ENCODE measurements around the gene TMEM9. TPM values are rescaled to one million over a fixed set of nuclear protein-coding genes. Genes with fewer than 3 reads are reported as not detected.

Gene TMEM9
- total and polyA plus RNA-seq, 2 donors (not counting 3 experiments of a cell fraction or from before 2014, with no cell fraction given), result 39.3 to 96.1 TPM

GRCh38 chr1:201153474-201154388 lies 543 bp downstream of the TMEM9 start:
- DNase-seq (ENCODE audit: low read depth, low spot score) (no peak), FAIRE-seq (no peak)
- no peak for TF ChIP-seq CTCF (IDR thresholded peaks at IDR 0.05; ENCODE audit: extremely low read depth in 1 of 2, insufficient read depth in 1 of 2, low read depth in 1 of 2, low read length in 2 of 2)
- TF ChIP-seq FOS (IDR thresholded peaks at IDR 0.05; ENCODE audit: borderline replicate concordance, insufficient read depth, low read length), result no peak
- BruUV-seq (replicated peaks), result TSS peak; percentile 32
- Histone ChIP-seq H3K9ac (replicated peaks; ENCODE audit: extremely low read depth, insufficient read depth, low read length) (peak overlapping the region; percentile 62), H3K27me3 (ENCODE audit: control insufficient read depth in 2 of 2, insufficient read depth in 2 of 2, low read length in 2 of 2) (peaks cover 14 to 21% of the 10 kb centered on the region in 2 experiments), H3K4me3 (replicated peaks in 1 of 3; ENCODE audit: insufficient read depth in 1 of 3, low read depth in 1 of 3, low read length in 3 of 3) (peak overlapping the region; percentile 42 to 56 (median 51)), H3K79me2 (ENCODE audit: control insufficient read depth, insufficient read depth, low read length) (no peaks in the 10 kb centered on the region), H3K36me3 (ENCODE audit: control insufficient read depth in 2 of 2, extremely low read depth in 1 of 2, insufficient read depth in 2 of 2, low read length in 2 of 2) (peaks cover 3 to 6% of the 10 kb centered on the region in 2 experiments), H3K9me3 (replicated peaks; ENCODE audit: control insufficient read depth, insufficient read depth, low read length) (no peaks in the 10 kb centered on the region), H3K9me1 (replicated peaks; ENCODE audit: control insufficient read depth, extremely low read depth, insufficient read depth, low read length) (no peaks in the 10 kb centered on the region), H3K4me2 (ENCODE audit: insufficient read depth, low read length) (peak overlapping the region; percentile 40), H2AFZ (ENCODE audit: low read depth, low read length) (peak overlapping the region; percentile 58), H4K20me1 (replicated peaks; ENCODE audit: control insufficient read depth, extremely low read depth, insufficient read depth, low read length) (no peaks in the 10 kb centered on the region), H3K4me1 (ENCODE audit: control insufficient read depth, extremely low read depth, insufficient read depth, low read length) (peaks cover 8% of the 10 kb centered on the region), H3K27ac (ENCODE audit: insufficient read depth, low read depth, low read length) (no peak overlapping the region)
- intact Hi-C loops (cut with micrococcal nuclease) (loop anchor here (1.0 kb wide), 1 partner anchor 17 kb away; no protein-coding TSS in a partner anchor), dilution Hi-C loops (cut with MboI; ENCODE audit: extremely low pct_ligation_motif_present, low sequenced_read_pairs) (no loop called here)
- CTCF ChIA-PET, result interaction anchor here (0.8 to 2.8 kb wide), 8 partner anchors 8 to 182 kb away, joined by 3 to 15 read pairs (median 4); no protein-coding TSS in a partner anchor
- POLR2A ChIA-PET, result interaction anchor here (0.6 kb wide), 1 partner anchor 484 kb away, joined by 3 read pairs; the partner anchor contains the start of gene DDX59

GRCh38 chr1:201149400-201149799 lies 4.9 kb downstream of the TMEM9 start:
- Histone ChIP-seq H2AFZ (ENCODE audit: low read depth, low read length) (no peak overlapping the region), H3K9me1 (replicated peaks; ENCODE audit: control insufficient read depth, extremely low read depth, insufficient read depth, low read length) (no peaks in the 10 kb centered on the region), H3K9ac (replicated peaks; ENCODE audit: extremely low read depth, insufficient read depth, low read length) (no peak overlapping the region), H4K20me1 (replicated peaks; ENCODE audit: control insufficient read depth, extremely low read depth, insufficient read depth, low read length) (no peaks in the 10 kb centered on the region), H3K9me3 (replicated peaks; ENCODE audit: control insufficient read depth, insufficient read depth, low read length) (no peaks in the 10 kb centered on the region), H3K27ac (ENCODE audit: insufficient read depth, low read depth, low read length) (no peak overlapping the region), H3K36me3 (ENCODE audit: control insufficient read depth in 2 of 2, extremely low read depth in 1 of 2, insufficient read depth in 2 of 2, low read length in 2 of 2) (peaks cover 6 to 24% of the 10 kb centered on the region in 2 experiments), H3K4me2 (ENCODE audit: insufficient read depth, low read length) (no peak overlapping the region), H3K4me1 (ENCODE audit: control insufficient read depth, extremely low read depth, insufficient read depth, low read length) (peaks cover 5% of the 10 kb centered on the region), H3K4me3 (replicated peaks in 1 of 3; ENCODE audit: insufficient read depth in 1 of 3, low read depth in 1 of 3, low read length in 3 of 3) (no peak overlapping the region), H3K79me2 (ENCODE audit: control insufficient read depth, insufficient read depth, low read length) (no peaks in the 10 kb centered on the region), H3K27me3 (ENCODE audit: control insufficient read depth in 2 of 2, insufficient read depth in 2 of 2, low read length in 2 of 2) (no peaks in the 10 kb centered on the region)
- FAIRE-seq, result no peak
- peak; percentile 29 for DNase-seq (ENCODE audit: low read depth, low spot score)
- dilution Hi-C loops (cut with MboI; ENCODE audit: extremely low pct_ligation_motif_present, low sequenced_read_pairs) (no loop called here), intact Hi-C loops (cut with micrococcal nuclease) (loop anchor here (1.0 kb wide), 2 partner anchors 36 to 74 kb away; no protein-coding TSS in a partner anchor)
- ChIA-PET POLR2A (no interaction called here), CTCF (interaction anchor here (0.9 to 2.9 kb wide), 9 partner anchors 10 to 212 kb away, joined by 3 to 18 read pairs (median 6); no protein-coding TSS in a partner anchor)
- no TSS peak for BruUV-seq (replicated peaks)
- TF ChIP-seq EZH2 (IDR thresholded peaks at IDR 0.05; ENCODE audit: borderline replicate concordance, low read depth, low read length, severe bottlenecking), result no peak
- no peak for TF ChIP-seq POLR2AphosphoS5 (IDR thresholded peaks at IDR 0.05; ENCODE audit: insufficient read depth, low read depth, low read length)
- peak in 1 of 2 donors; percentile 30 for TF ChIP-seq CTCF (IDR thresholded peaks at IDR 0.05; ENCODE audit: extremely low read depth in 1 of 2, insufficient read depth in 1 of 2, low read depth in 1 of 2, low read length in 2 of 2)
- TF ChIP-seq POLR2A (IDR thresholded peaks at IDR 0.05; ENCODE audit: low read depth, low read length), result no peak
